DND-41 (cell line): ENCODE measurements around the gene LGALSL.

Source experiments
- ATAC-seq: fragments of 200-7000 bp; cut with Tn5 transposase; 3 replicates; pipeline ENCODE4 v1.9.1; 2021; ENCODE audit warnings: low read depth; ENCODE audit not compliant: insufficient read depth
- DNase-seq: peaks from one replicate; pipeline ENCODE4 v3.0.0-alpha.2; 2020
- H2AFZ ChIP-seq: 2 replicates; pipeline ENCODE4 v1.6.0; 2012; ENCODE audit warnings: low read depth, low read length
- H3K27ac ChIP-seq: 2 replicates; pipeline ENCODE4 v1.5.1; 2012; ENCODE audit warnings: low read length, inconsistent platforms
- H3K27me3 ChIP-seq: fragments of 200-600 bp; sonication (generic); 2 replicates; pipeline ENCODE4 v1.6.0; 2012; ENCODE audit warnings: low read length, mild to moderate bottlenecking, inconsistent platforms; ENCODE audit not compliant: insufficient read depth, poor library complexity
- H3K36me3 ChIP-seq: 2 replicates; pipeline ENCODE4 v1.5.1; 2012; ENCODE audit warnings: low read length, inconsistent platforms; ENCODE audit not compliant: insufficient read depth
- H3K4me1 ChIP-seq: 2 replicates; pipeline ENCODE4 v1.5.1; 2012; ENCODE audit warnings: mild to moderate bottlenecking, low read length; ENCODE audit not compliant: insufficient read depth
- H3K4me2 ChIP-seq: 2 replicates; pipeline ENCODE4 v1.6.0; 2012; ENCODE audit warnings: mild to moderate bottlenecking, moderate library complexity, low read length, inconsistent platforms; ENCODE audit not compliant: insufficient read depth
- H3K4me3 ChIP-seq, 2 experiments: fragments of 200-600 bp in 1 of 2; shearing (Covaris generic) in 1 of 2; 2 replicates each; pipeline ENCODE4 v1.5.1; 2012 to 2016; ENCODE audit warnings: inconsistent platforms in 2 of 2, low read length in 2 of 2, mild to moderate bottlenecking in 2 of 2, low read depth in 1 of 2, moderate library complexity in 1 of 2
- H3K79me2 ChIP-seq: 2 replicates; pipeline ENCODE4 v1.6.0; 2012; ENCODE audit warnings: low read length, inconsistent platforms; ENCODE audit not compliant: insufficient read depth
- H3K9ac ChIP-seq: 2 replicates; pipeline ENCODE4 v1.6.0; 2012; ENCODE audit warnings: low read depth, mild to moderate bottlenecking, inconsistent platforms, low read length, moderate library complexity
- H3K9me3 ChIP-seq: 2 replicates; pipeline ENCODE4 v1.5.1; 2012; ENCODE audit warnings: low read length, moderate library complexity, mild to moderate bottlenecking, inconsistent platforms; ENCODE audit not compliant: insufficient read depth, severe bottlenecking
- H4K20me1 ChIP-seq: 2 replicates; pipeline ENCODE4 v1.6.0; 2012; ENCODE audit warnings: low read length; ENCODE audit not compliant: insufficient read depth
- CTCF ChIP-seq: IDR thresholded peaks from 2 replicates; pipeline ENCODE4 v1.5.1; 2012; ENCODE audit warnings: borderline replicate concordance, low read length, moderate library complexity, mild to moderate bottlenecking; ENCODE audit not compliant: poor library complexity, severe bottlenecking; ENCODE audit errors: extremely low read depth
- EZH2 ChIP-seq: IDR thresholded peaks from 3 replicates; pipeline ENCODE4 v1.6.1; 2012; ENCODE audit warnings: borderline replicate concordance, low read depth, mild to moderate bottlenecking, moderate library complexity, low read length, inconsistent platforms; ENCODE audit not compliant: severe bottlenecking

The LGALSL gene

DNA sequence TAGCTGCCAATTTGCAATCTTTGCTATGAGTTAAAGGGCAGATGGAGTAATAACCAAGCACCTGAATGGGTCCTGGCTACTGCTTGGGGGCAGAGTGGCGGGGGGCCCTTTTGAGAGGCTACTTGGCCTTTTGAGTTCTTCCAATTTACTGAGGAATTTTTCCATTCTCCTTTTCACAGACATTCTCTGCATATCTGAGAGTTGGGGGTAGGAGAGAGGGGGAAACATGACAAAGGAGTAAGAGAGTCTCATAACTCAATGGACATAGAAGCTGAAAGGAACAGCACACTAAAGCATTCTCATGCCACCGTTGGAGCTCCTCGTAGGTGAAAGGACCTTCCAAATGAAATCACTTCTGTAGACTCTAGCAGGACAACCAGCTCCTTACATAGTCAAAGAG, 16.1 kb downstream of the LGALSL start:
- Histone ChIP-seq H3K36me3 (no peaks in the 10 kb centered on the region), H4K20me1 (no peaks in the 10 kb centered on the region), H2AFZ (no peak overlapping the region), H3K79me2 (no peaks in the 10 kb centered on the region), H3K27me3 (peaks cover 13% of the 10 kb centered on the region), H3K9me3 (no peaks in the 10 kb centered on the region), H3K27ac (no peak overlapping the region), H3K4me3 (no peak overlapping the region), H3K4me2 (no peak overlapping the region), H3K9ac (no peak overlapping the region), H3K4me1 (no peaks in the 10 kb centered on the region)
- DNase-seq (no peak), ATAC-seq (no peak)
- TF ChIP-seq CTCF (no peak), EZH2 (no peak)

DNA sequence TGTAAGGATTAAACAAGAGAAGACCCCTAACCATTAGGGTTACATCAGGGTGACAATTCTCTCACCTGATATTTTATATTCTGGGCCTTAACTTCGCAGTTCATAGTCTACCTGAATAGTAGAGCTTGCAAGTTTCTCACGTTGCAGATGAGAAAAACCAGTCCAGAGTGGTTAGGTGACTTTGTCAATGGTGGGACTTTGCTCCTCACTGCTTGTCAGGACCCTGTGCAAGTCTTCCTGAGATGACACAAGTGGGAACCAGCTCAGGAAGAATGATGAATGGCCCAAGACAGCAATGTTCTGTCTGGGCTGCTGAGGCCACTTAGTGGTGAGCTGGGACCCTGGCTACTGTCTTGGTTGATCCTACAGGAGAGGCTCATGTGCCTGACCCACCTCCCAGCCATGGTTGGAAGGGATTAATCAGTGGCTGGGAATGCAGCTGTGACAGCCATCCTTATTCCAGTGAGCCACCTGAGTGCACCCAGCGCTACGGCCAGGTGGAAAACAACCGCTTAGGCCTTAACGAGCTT, 16.9 kb downstream of the LGALSL start:
- Histone ChIP-seq H3K36me3 (no peaks in the 10 kb centered on the region), H4K20me1 (no peaks in the 10 kb centered on the region), H3K27ac (no peak overlapping the region), H3K79me2 (no peaks in the 10 kb centered on the region), H3K4me1 (no peaks in the 10 kb centered on the region), H3K9ac (no peak overlapping the region), H3K4me3 (no peak overlapping the region), H3K9me3 (no peaks in the 10 kb centered on the region), H3K4me2 (no peak overlapping the region), H2AFZ (no peak overlapping the region), H3K27me3 (peaks cover 11% of the 10 kb centered on the region)
- no peak for TF ChIP-seq CTCF
- ATAC-seq (no peak), DNase-seq (no peak)

- TF ChIP-seq EZH2 (no peak), CTCF (no peak)
- no peaks in the 10 kb centered on the region for H3K4me1 ChIP-seq
- no peak overlapping the region for H3K9ac ChIP-seq
- H4K20me1 ChIP-seq: no peaks in the 10 kb centered on the region
- no peak overlapping the region for H3K4me2 ChIP-seq
- no peak overlapping the region for H3K4me3 ChIP-seq
- no peak overlapping the region for H3K27ac ChIP-seq
- H3K27me3 ChIP-seq: peaks cover 11% of the 10 kb centered on the region
- H3K79me2 ChIP-seq: no peaks in the 10 kb centered on the region
- no peak for DNase-seq
- H3K9me3 ChIP-seq: no peaks in the 10 kb centered on the region
- no peak overlapping the region for H2AFZ ChIP-seq
- H3K36me3 ChIP-seq: no peaks in the 10 kb centered on the region
- ATAC-seq: no peak
Observed at GRCh38 chr2:64471600-64471999, 17.6 kb downstream of the LGALSL start.

- ATAC-seq: no peak
- no peaks in the 10 kb centered on the region for H3K4me1 ChIP-seq
- H3K9me3 ChIP-seq: no peaks in the 10 kb centered on the region
- H4K20me1 ChIP-seq: no peaks in the 10 kb centered on the region
- H3K79me2 ChIP-seq: no peaks in the 10 kb centered on the region
- TF ChIP-seq CTCF (no peak), EZH2 (no peak)
- no peaks in the 10 kb centered on the region for H3K36me3 ChIP-seq
- peaks cover 11% of the 10 kb centered on the region for H3K27me3 ChIP-seq
- H3K9ac ChIP-seq: no peak overlapping the region
- H3K27ac ChIP-seq: no peak overlapping the region
- DNase-seq: no peak
- no peak overlapping the region for H2AFZ ChIP-seq
- no peak overlapping the region for H3K4me2 ChIP-seq
- H3K4me3 ChIP-seq: no peak overlapping the region
Observed at GRCh38 chr2:64472881-64473280, 18.9 kb downstream of the LGALSL start.
